ENCODE data around the gene GCNT1.
"Not testable (repeated sequence)": the region's sequence is repeated elsewhere in the genome, so short reads cannot be mapped to it uniquely, and the experiment has no call there.

Gene GCNT1

DNA sequence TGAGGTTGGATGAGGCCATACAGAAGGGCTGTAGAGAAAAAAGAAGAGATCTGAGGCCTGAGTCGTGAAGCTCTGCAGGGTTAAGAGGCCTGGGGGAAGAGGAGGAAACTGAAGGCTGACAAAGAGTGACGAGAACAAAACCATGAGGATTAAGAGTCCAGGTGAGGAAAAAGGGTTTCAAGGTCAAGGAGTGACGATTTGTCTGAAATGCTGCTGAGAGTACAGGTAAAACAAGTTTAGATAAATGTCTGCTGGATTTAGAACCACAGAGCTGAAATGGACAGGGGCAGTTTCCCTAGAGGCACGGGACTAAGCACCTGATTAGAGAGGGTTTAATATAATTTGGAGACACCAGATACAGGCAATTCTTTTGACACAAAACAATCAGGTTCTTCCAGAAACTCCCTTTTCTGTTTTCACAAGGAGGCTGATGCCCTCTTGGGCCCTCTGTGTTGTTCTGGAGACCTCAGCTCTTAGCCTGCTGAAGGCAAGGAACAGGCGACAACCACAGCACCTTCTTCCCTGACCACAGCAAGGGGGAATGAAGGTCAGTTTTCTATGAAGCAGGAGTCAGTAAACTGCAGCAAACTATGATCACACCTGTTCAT, 14.6 kb upstream of the GCNT1 start:
- DNase-seq, result no peak

GRCh38 chr9:76445976-76446375, 13.0 kb upstream of the GCNT1 start:
- DNase-seq, result no peak

DNA sequence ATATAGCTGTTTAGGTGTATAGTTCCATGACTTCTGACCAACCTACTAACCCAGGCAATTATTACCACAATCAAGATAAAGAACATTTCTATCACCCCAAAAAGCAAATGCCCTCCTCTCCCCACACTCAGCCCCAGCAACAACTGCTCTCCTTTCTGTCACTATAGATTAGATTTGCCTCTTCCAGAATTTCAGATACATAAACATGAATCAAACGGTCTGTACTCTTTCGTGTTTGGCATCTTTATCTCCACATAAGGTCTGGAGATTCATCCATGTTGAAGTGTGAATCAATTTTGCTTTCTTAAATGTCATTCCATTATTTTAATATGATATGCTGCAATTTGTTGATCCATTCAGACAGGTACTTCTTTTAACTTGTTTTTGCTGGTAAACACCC, 10.5 kb upstream of the GCNT1 start:
- no peak for DNase-seq

DNA sequence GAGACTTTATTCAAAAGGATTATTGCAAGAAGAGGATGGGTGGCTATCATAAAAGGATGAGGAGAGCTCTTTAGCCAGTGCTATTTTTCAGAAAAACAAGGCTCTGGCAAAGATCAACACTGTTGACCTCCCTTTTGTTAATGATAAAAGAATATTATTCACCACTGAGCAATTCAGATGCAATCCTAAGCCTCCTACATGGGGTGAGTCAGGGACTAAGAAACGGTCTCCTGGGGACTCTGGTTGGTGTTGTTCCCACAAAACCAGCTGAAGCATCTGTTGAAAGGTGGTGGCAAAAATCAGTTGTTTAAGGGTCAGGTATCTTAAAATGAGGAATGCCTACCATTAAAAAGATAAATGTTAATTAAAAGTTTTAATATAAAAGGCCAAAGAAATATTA, 7.7 kb upstream of the GCNT1 start:
- no peak for DNase-seq

GRCh38 chr9:76452839-76453238, 6.1 kb upstream of the GCNT1 start:
- DNase-seq, result no peak

GRCh38 chr9:76453785-76454184, 5.2 kb upstream of the GCNT1 start:
- DNase-seq, result no peak

- DNase-seq, result no peak
Measured at GRCh38 chr9:76454311-76454710, 4.7 kb upstream of the GCNT1 start.

DNA sequence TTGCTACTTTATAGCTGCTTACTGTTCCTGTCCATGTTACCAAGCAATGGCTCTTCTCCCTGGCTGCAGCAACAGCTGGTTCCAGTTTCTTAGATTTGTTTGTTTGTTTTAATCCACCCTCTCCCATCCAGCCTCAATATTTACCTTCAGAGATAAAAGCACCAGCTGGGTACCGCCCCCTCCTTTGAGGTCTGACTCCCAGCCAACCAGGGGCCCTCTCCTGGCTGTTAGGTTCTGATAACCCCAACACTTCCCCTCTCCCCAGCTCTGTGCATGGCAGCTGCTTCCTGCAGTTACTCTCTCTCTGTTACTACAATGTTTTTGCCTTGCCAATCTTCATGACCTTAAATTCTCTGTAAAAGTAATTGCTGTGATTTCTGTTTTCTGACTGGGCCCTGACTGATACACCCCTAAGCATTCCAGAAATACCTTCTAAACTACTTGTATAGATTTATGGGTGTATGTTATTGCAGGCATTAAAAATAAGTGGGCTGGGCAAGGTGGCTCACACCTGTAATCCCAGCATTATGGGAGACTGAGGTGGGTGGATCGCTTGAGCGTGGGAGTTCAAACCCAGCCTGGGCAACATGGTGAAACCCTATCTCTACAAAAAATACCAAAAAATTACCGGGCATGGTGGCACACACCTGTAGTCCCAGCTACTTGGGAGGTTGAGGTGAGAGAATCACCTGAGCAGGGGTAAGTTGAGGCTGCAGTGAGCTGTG, 2.6 kb upstream of the GCNT1 start:
- no peak for DNase-seq

DNA sequence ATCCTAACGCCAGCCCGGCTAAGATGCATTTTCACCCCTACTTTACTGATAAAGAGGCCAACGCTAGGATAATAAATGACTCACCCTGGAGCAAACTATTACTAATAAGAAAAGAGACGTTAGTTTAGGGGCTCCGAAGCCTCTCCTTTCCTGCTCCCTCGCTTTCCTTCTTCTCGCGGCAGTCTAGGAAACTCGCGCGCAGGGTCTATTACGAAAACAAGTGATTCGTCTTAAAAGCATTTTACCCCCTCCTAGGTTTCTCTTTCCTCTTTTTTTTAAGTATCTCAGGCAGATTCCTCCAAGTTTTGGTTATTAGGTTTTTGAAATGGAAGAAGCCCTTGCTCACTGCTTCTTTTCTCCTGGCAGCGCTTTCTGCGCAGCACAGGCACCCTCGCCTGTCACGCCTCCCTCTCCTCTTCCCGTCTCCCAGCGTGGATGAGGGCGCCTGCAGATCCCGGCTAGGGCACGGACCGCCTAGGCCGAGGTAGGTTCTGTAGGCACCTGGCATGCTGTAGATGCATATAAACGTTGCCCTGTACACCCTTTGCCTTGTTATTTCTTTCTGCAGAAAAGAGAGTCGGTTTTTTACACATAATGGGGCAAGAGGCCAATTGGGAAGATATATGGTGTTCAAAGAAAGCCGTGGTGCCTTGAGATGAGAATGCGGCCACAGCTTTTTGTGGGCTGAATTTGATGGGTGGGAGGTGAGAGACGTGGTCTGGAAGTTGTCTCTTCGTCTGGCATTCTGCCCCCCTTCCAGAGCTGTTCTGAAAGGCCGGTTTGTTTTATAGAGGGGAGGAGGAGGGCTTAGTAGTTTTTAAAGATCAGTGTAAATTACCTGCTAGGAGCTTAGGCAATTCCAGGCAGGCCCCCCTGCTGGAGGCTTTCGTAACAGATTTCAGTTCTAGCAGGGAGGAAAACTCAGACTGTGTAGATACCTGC, 983 bp downstream of the GCNT1 start:
- DNase-seq, result no peak

DNA sequence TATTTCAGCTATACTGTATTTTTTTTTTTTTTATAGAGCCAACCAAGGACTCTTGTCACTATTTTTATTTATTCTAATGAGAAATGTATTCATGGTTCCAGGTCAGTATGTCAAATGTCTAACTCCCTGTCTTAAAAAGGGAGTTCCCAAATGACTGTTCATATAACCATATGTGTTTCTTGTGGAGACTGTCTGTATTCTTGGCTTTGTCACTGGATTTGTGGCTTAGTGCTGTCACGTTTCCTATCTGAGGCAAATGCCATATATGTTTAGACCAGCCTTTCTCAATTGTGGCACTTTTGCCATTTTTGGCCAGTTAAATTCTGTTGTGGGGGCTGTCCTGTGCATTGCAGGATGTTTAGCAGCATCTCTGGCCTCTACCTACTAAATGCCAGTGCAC, 3.1 kb downstream of the GCNT1 start:
- no peak for DNase-seq

- DNase-seq, result no peak
Measured at GRCh38 chr9:76463211-76463610, 4.2 kb downstream of the GCNT1 start.

DNA sequence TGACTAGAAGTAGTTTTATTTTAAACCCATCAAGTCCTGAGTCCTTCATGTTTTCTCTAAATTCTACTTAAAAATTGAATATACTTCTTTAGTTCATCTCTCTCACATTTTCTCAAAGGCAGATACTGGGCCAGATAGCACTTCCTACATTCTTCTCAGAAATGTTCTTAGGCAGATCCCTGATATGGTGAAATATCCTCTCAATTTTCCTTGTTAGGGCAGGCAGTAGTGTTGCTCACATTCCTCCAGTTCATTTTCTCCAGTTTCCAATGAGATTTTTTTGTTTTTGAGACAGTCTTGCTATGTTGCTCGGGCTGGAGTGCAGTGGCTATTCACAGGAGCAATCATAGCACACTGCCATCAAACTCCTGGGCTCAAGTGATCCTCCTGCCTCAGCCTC, 5.7 kb downstream of the GCNT1 start:
- no peak for DNase-seq

DNA sequence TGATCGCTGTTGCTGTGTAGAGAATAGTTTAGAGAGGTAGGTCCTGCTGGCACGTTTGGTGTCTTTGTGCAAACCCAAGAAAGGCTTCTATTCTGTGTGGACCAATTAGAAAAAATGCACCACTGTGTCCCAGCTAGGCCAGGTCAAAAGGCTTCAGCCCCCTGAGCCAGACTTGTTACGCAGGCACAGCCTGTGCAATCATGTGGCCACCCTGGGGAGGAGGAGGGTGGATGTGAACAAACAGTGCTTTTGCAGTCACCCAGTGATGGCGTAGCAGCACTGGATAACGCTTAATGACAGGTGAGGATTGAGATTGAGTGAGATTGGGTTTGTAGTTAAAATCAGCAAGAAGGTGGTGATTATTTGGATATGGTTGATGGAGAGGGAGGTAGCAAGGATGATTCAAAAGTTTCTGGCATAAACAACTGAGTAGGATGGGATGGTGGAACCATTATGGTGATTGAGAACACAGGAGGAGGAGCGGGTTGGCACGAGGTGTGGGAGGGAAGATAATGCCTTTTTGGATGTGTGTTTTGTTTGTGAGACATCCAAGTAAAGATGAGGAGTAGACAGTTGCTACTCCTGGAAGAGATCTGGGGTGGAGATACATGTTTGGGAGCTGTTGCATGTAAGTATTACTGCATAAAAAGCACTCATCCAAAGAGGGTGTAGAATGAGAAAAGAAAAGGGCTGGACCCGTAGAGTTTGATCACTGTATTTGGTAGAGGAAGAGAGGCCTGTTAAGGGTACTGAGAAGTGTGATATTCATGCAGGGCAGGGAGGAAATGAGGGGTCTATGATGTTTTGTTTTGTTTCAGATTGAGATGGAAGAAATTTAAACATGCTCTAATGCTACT, 6.7 kb downstream of the GCNT1 start:
- no peak for DNase-seq

DNA sequence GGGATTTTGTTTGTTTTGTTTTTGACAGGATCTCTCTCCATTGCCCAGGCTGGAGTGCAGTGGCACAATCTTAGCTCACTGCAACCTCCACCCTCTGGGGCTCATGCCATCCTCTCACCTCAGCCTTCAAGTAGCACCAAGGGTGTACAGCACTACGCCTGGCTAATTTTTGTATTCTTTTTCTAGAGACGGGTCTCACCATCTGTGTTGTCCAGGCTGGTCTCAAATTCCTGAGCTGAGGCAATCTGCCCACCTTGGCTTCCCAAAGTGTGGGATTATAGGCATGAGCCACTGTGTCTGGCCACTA, 7.3 kb downstream of the GCNT1 start:
- DNase-seq, result no peak

- no peak for DNase-seq
Measured at GRCh38 chr9:76474419-76474818, 15.4 kb downstream of the GCNT1 start.

GRCh38 chr9:76475686-76476085, 16.7 kb downstream of the GCNT1 start:
- DNase-seq, result no peak

DNA sequence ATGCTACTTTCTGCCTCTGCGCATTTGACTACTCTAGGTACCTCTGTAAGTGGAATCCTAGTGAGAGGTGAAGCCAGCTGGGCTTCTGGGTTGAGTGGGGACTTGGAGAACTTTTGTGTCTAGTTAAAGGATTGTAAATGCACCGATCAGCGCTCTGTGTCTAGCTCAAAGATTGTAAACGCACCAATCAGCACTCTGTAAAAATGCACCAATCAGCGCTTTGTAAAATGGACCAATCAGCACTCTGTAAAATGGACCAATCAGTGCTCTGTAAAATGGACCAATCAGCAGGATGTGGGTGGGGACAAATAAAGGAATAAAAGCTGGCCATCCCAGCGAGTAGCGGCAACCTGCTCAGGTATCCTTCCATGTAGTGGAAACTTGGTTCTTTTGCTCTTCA, 18.8 kb downstream of the GCNT1 start:
- DNase-seq, result not testable (repeated sequence)

DNA sequence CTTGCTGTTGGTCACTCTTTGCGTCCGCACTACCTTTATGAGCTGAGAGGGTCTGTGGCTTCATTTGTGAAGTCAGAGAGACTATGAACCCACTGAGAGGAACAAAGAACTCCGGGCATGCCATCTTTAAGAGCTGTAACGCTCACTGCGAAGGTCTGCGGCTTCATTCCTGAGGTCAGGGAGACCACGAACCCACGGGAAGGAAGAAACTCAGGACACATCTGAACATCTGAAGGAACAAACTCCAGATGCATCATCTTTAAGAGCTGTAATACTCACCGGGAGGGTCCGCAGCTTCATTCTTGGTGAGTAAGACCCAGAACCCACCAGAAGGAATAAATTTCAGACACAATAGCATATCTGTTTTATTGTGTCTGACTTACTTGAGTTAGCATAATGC, 19.2 kb downstream of the GCNT1 start:
- no peak for DNase-seq

- not testable (repeated sequence) for DNase-seq
Measured at GRCh38 chr9:76479337-76479736, 20.4 kb downstream of the GCNT1 start.

DNA sequence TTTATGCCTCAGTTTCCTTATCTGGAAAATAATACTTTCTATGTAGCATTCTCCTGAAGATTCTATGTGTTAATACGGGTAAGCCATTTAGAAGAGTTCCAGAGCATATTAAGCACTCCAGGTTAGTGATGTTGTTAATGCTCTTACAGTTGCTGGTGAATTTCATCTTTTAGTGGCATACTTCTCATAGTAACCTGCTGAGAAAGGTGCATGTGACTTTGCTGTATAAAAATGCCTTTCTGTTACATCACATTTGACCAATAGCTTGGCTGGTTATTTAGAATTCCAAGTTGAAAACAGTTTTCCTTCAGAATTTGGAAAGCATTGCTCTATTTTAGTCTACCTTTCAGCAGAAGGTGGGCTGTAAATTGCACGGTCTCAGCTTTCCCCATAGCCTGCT, 27.2 kb downstream of the GCNT1 start:
- no peak for DNase-seq

GRCh38 chr9:76490249-76490990, 31.4 kb downstream of the GCNT1 start:
- no peak for DNase-seq

GRCh38 chr9:76491056-76491455, 32.1 kb downstream of the GCNT1 start:
- DNase-seq, result not testable (repeated sequence)

Measured in activated gamma-delta T cell (primary cell).